ENCODE measurements around the gene PTPRM. TPM values are rescaled to one million over a fixed set of nuclear protein-coding genes. Genes with fewer than 3 reads are reported as not detected.

Gene PTPRM
- total RNA-seq, 2 experiments from 2014 or later, result 2.1 to 3.0 TPM

DNA sequence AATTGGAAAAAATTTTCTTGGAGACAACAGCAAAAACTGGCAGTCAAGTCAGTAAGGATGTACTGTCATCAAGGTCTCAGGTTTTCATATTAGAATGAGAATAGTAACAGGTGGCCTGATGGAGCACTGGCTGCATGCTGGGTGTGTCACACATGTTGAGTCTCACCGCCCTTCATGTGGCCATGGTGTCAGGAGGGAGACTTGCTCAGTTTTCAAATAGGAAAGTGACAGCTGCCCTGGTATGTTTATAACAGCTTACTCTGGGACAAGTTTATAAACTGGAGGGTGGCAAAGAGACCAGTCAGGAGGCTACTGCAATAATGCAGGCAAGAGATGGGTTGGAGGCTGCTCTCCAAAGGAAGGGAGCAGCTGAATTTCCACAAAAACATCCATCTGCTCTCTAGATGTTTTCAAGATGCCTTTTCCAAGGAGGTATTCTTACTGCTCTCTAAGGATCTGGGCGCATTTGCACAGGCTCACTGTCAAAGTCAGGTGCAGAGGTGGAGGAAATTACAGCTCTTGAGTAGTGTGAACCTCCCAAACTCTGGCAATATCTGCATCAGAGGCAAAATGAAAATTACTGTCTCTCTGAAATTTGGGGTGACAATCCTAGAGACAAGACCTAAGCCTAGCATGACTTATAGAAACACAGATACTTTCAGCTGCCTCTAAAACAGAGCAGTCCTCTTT lies 720.2 kb downstream of the PTPRM start:
- intact Hi-C loops (cut with micrococcal nuclease), result no loop called here
- no peaks in the 10 kb centered on the region for H3K36me3 Mint-ChIP-seq (ENCODE audit: low read depth)
- CTCF ChIA-PET, result no interaction called here

DNA sequence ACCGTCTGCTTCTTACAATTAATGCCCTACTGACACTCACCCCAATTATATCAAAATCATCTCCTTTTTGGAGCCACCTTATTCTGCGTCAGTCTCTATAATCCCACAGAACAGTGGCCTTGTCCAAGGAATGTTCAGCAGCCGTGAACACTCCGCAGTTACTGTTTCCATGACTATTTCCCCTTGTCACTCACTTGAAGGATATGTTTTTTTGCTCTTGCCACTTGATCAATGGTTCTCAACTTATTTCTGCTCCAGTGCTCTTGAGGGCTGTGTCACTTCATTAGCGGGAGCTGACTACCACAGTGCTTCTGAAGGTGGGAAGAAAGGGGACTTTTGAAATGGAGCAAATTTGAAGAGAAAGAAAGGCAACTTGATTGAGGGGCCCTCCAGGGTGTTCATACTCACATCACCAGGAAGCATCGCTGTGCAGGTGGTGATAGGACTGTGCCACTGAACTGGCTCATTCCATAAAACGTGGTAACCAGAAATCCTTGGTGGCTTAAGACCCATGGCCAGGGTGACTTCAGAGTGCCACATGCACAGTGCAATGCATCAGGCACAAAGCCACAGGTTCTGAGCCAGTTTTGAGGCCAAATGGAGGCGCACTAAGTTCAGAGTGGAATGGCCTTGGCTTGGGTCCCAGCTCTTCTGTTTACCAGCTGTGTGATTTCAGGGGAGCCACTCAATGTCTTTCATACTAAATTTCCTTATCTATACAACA lies 721.5 kb downstream of the PTPRM start:
- H3K36me3 Mint-ChIP-seq (ENCODE audit: low read depth), result no peaks in the 10 kb centered on the region
- TF ChIP-seq, protein P1, sequence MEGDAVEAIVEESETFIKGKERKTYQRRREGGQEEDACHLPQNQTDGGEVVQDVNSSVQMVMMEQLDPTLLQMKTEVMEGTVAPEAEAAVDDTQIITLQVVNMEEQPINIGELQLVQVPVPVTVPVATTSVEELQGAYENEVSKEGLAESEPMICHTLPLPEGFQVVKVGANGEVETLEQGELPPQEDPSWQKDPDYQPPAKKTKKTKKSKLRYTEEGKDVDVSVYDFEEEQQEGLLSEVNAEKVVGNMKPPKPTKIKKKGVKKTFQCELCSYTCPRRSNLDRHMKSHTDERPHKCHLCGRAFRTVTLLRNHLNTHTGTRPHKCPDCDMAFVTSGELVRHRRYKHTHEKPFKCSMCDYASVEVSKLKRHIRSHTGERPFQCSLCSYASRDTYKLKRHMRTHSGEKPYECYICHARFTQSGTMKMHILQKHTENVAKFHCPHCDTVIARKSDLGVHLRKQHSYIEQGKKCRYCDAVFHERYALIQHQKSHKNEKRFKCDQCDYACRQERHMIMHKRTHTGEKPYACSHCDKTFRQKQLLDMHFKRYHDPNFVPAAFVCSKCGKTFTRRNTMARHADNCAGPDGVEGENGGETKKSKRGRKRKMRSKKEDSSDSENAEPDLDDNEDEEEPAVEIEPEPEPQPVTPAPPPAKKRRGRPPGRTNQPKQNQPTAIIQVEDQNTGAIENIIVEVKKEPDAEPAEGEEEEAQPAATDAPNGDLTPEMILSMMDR (IDR thresholded peaks at IDR 0.05), result no peak
- H3K27me3 Mint-ChIP-seq, result no peaks in the 10 kb centered on the region
- H3K27ac Mint-ChIP-seq, result no peak overlapping the region
- ChIA-PET CTCF (no interaction called here), POLR2A (no interaction called here)
- H3K4me1 Mint-ChIP-seq (ENCODE audit: low read depth), result no peaks in the 10 kb centered on the region
- no peak for DNase-seq
- no peak for ATAC-seq
- H3K4me3 Mint-ChIP-seq, result no peak overlapping the region
- intact Hi-C loops (cut with micrococcal nuclease), result no loop called here
- no peaks in the 10 kb centered on the region for H3K9me3 Mint-ChIP-seq

More for the DNA sequence above, 720.2 kb downstream of the PTPRM start:
- H3K4me3 Mint-ChIP-seq, result no peak overlapping the region
- POLR2A ChIA-PET, result no interaction called here
- H3K9me3 Mint-ChIP-seq, result no peaks in the 10 kb centered on the region
- no peak overlapping the region for H3K27ac Mint-ChIP-seq
- no peaks in the 10 kb centered on the region for H3K27me3 Mint-ChIP-seq
- no peaks in the 10 kb centered on the region for H3K4me1 Mint-ChIP-seq (ENCODE audit: low read depth)
- TF ChIP-seq, protein P1 (IDR thresholded peaks at IDR 0.05), result no peak
- no peak for ATAC-seq
- no peak for DNase-seq

DNA sequence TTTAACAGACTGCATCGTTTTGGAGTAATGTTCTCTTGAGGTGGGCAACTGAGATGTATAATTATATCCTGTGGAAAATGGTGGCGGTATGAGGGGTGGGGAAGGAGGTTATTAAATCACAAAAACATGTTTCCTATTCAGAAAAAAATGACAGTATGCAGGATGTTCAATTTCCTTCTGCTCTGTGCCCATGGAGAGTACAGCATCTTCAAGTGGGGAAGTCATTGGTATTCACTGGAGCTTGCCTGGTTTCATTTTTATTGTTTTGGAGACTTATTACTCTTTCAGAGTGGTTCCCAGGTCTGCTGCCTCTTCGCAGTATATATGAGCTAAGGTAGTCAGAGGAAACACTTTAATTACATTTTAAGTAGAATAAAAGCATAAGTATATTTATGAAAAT lies 723.3 kb downstream of the PTPRM start:
- TF ChIP-seq, protein P1 (IDR thresholded peaks at IDR 0.05), result no peak
- Mint-ChIP-seq H3K4me1 (ENCODE audit: low read depth) (no peaks in the 10 kb centered on the region), H3K9me3 (no peaks in the 10 kb centered on the region), H3K36me3 (ENCODE audit: low read depth) (no peaks in the 10 kb centered on the region), H3K27me3 (no peaks in the 10 kb centered on the region), H3K4me3 (no peak overlapping the region), H3K27ac (no peak overlapping the region)
- ChIA-PET CTCF (no interaction called here), POLR2A (no interaction called here)
- intact Hi-C loops (cut with micrococcal nuclease), result no loop called here
- no peak for ATAC-seq
- no peak for DNase-seq

DNA sequence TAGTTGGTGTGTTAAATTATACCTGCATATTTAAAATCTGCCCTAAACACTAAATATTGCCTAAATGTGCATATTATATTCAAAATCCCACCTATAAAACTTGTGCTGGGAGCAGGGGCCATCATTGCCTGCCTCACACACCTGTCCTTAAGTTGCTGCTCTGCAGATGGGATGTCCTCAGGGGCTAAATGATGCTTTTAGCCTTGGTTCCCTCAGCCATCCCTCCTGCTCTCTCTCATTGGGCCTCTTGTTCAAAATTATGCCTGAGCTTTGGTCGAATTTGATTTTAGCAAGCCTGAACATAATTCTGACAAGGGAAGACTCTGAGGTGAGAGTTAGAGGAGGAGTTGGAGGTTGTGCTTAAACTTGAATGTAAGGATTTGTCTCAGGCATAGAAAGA lies 723.8 kb downstream of the PTPRM start:
- H3K27ac Mint-ChIP-seq, result no peak overlapping the region
- H3K9me3 Mint-ChIP-seq, result no peaks in the 10 kb centered on the region
- POLR2A ChIA-PET, result no interaction called here
- H3K4me3 Mint-ChIP-seq, result no peak overlapping the region
- ATAC-seq (no peak), DNase-seq (no peak)
- CTCF ChIA-PET, result no interaction called here
- TF ChIP-seq, protein P1 (IDR thresholded peaks at IDR 0.05), result no peak
- no peaks in the 10 kb centered on the region for H3K4me1 Mint-ChIP-seq (ENCODE audit: low read depth)
- H3K36me3 Mint-ChIP-seq (ENCODE audit: low read depth), result no peaks in the 10 kb centered on the region
- intact Hi-C loops (cut with micrococcal nuclease), result no loop called here
- H3K27me3 Mint-ChIP-seq, result no peaks in the 10 kb centered on the region

DNA sequence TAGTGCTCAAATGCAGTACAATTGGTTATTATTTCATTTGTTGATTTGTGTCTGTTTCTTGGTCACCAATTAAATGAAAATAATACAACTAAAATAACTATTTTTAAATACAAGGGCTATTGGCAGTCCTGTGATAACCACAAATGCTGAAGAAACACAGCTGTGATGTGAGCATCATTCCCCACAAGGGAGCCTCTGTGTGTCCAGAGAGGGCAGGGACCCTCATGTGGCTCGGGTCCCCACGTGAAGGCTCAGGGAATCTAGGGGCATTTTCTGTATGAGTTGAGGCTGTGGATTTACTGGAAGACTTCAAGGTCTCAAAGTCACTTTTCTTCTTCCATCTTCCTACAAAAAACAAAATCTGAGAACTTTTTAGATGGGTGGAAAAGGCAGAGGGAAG lies 726.1 kb downstream of the PTPRM start:
- ATAC-seq (no peak), DNase-seq (no peak)
- Mint-ChIP-seq H3K27me3 (no peaks in the 10 kb centered on the region), H3K4me1 (ENCODE audit: low read depth) (no peaks in the 10 kb centered on the region), H3K36me3 (ENCODE audit: low read depth) (no peaks in the 10 kb centered on the region), H3K4me3 (no peak overlapping the region), H3K27ac (no peak overlapping the region), H3K9me3 (no peaks in the 10 kb centered on the region)
- ChIA-PET POLR2A (no interaction called here), CTCF (no interaction called here)
- intact Hi-C loops (cut with micrococcal nuclease), result no loop called here
- TF ChIP-seq, protein P1 (IDR thresholded peaks at IDR 0.05), result no peak

Data from activated CD8-positive, alpha-beta T cell treated with anti-CD3 and anti-CD28 coated beads for 36 hours (primary cell).